IPS-18c (cell line): ENCODE results near the gene EN1.

ENCODE experiments used
- H3K4me3 ChIP-seq: 2 replicates; pipeline ENCODE4 v1.7.0; 2013; ENCODE audit warnings: low read depth, mild to moderate bottlenecking, low read length, moderate library complexity; ENCODE audit not compliant: insufficient read depth
- H3K9me3 ChIP-seq: one replicate; pipeline ENCODE4 v1.6.1; 2013; ENCODE audit warnings: mild to moderate bottlenecking, low read length, moderate library complexity; ENCODE audit not compliant: control insufficient read depth, insufficient read depth

Gene EN1

GRCh38 chr2:118847762-118848172 is 319 bp upstream of the EN1 start:
- Histone ChIP-seq H3K9me3 (no peaks in the 10 kb centered on the region), H3K4me3 (peak overlapping the region; percentile 2; the same call in 1 of the 2 replicates)

- Histone ChIP-seq H3K4me3 (no peak overlapping the region), H3K9me3 (no peaks in the 10 kb centered on the region)
These were observed 951 bp downstream of the EN1 start for GRCh38 chr2:118846442-118846952.

GRCh38 chr2:118845522-118846441 is 1.7 kb downstream of the EN1 start:
- Histone ChIP-seq H3K4me3 (peak overlapping the region; percentile 24; the same call in 1 of the 2 replicates), H3K9me3 (no peaks in the 10 kb centered on the region)

GRCh38 chr2:118845005-118845521 is 2.4 kb downstream of the EN1 start:
- Histone ChIP-seq H3K4me3 (peak overlapping the region; percentile 6; the same call in 1 of the 2 replicates), H3K9me3 (no peaks in the 10 kb centered on the region)

GRCh38 chr2:118844261-118845004 is 3.0 kb downstream of the EN1 start:
- Histone ChIP-seq H3K9me3 (no peaks in the 10 kb centered on the region), H3K4me3 (0 out of 2 replicates have a peak overlapping the region, but pooled peaks have one; percentile 6)

- H3K4me3 ChIP-seq = peak overlapping the region; percentile 24; the same call in 1 of the 2 replicates
- H3K9me3 ChIP-seq = no peaks in the 10 kb centered on the region
These were observed 3.8 kb downstream of the EN1 start for GRCh38 chr2:118843483-118844132.

GRCh38 chr2:118842661-118843482 is 4.6 kb downstream of the EN1 start:
- Histone ChIP-seq H3K4me3 (peak overlapping the region; percentile 24), H3K9me3 (no peaks in the 10 kb centered on the region)

- H3K9me3 ChIP-seq = no peaks in the 10 kb centered on the region
- H3K4me3 ChIP-seq = no peak overlapping the region
These were observed 5.5 kb downstream of the EN1 start for GRCh38 chr2:118841828-118842461.

- H3K9me3 ChIP-seq = no peaks in the 10 kb centered on the region
- no peak overlapping the region for H3K4me3 ChIP-seq
These were observed 6.0 kb downstream of the EN1 start for GRCh38 chr2:118841450-118841827.

GRCh38 chr2:118838741-118839455 is 8.6 kb downstream of the EN1 start:
- H3K4me3 ChIP-seq = no peak overlapping the region

GRCh38 chr2:118837621-118838020 is 9.8 kb downstream of the EN1 start:
- H3K4me3 ChIP-seq = no peak overlapping the region
- no peaks in the 10 kb centered on the region for H3K9me3 ChIP-seq

More at GRCh38 chr2:118838741-118839455, 8.6 kb downstream of the EN1 start:
- no peaks in the 10 kb centered on the region for H3K9me3 ChIP-seq

- Histone ChIP-seq H3K4me3 (no peak overlapping the region), H3K9me3 (no peaks in the 10 kb centered on the region)
These were observed 10.4 kb downstream of the EN1 start for GRCh38 chr2:118837067-118837466.

- H3K4me3 ChIP-seq = peak overlapping the region; percentile 56; the same call in 1 of the 2 replicates
- no peaks in the 10 kb centered on the region for H3K9me3 ChIP-seq
These were observed 11.0 kb downstream of the EN1 start for GRCh38 chr2:118836411-118836930.

- Histone ChIP-seq H3K9me3 (no peaks in the 10 kb centered on the region), H3K4me3 (peak overlapping the region; percentile 56)
These were observed 11.6 kb downstream of the EN1 start for GRCh38 chr2:118835746-118836410.
